Mucosa of descending colon (tissue), 3 donors: ENCODE results near the gene MYO1E. TPM values are rescaled to one million over a fixed set of nuclear protein-coding genes. Genes with fewer than 3 reads are reported as not detected.

Experiments
- ATAC-seq: fragments of 200-7000 bp; cut with Tn5 transposase; one replicate; pipeline ENCODE4 v1.9.1; 2020; ENCODE audit warnings: mild to moderate bottlenecking, moderate library complexity
- DNase-seq, 3 donors: peaks; one replicate each; pipeline ENCODE4 v3.0.0-alpha.2; 2020
- H3K36me3 ChIP-seq: fragments of 200-600 bp; one replicate; pipeline ENCODE4 v1.8.0; 2021; ENCODE audit warnings: low read depth, mild to moderate bottlenecking
- H3K4me1 ChIP-seq: fragments of 200-600 bp; one replicate; pipeline ENCODE4 v1.8.0; 2021; ENCODE audit warnings: low read depth, mild to moderate bottlenecking
- H3K4me3 ChIP-seq: fragments of 200-600 bp; one replicate; pipeline ENCODE4 v1.8.0; 2021; ENCODE audit warnings: mild to moderate bottlenecking
- H3K9me3 ChIP-seq: fragments of 200-600 bp; one replicate; pipeline ENCODE4 v1.8.0; 2021; ENCODE audit warnings: mild to moderate bottlenecking
- CTCF ChIP-seq: fragments of 200-600 bp; IDR thresholded peaks from one replicate; pipeline ENCODE4 v1.8.0; 2022; ENCODE audit warnings: antibody characterized with exemption, mild to moderate bottlenecking
- intact Hi-C, 2 donors: fragments of 100-400 bp; cut with DNase I in 1 of 2; cut with micrococcal nuclease in 1 of 2; formaldehyde crosslinking; loops; one replicate each; pipeline versions ENCODE4 v1.11.0 to v1.11.1; 2022; cut with DNase I, micrococcal nuclease
- total RNA-seq, 3 donors: library from RNA; stranded (reverse); fragmentation: NEBNext Ultra II Directional in 2 of 3; extraction: Animal tissue kit (Norgen Biotek cat#: 25700) in 2 of 3; gene quantifications; one replicate each; pipeline versions ENCODE4 v1.2.1 to v1.2.4, GENCODE V29; 2021 to 2023
- donor health status: DM: no; HTN: no; CAD: no; lungs with moderate emphysema.
- donor health status: DM: no; HTN: no; CAD: no.
- donor health status: DM: no; HTN: yes; CAD: no.

The MYO1E gene
- total RNA-seq, 3 donors from 2014 or later: 189 to 325 (median 283) TPM

- H3K4me3 ChIP-seq: no peak overlapping the region
- H3K36me3 ChIP-seq: no peaks in the 10 kb centered on the region
- H3K9me3 ChIP-seq: no peaks in the 10 kb centered on the region
- no peak for ATAC-seq
- no peak for DNase-seq
- intact Hi-C loops: no loop called here
- H3K4me1 ChIP-seq: no peaks in the 10 kb centered on the region
- TF ChIP-seq CTCF: no peak
Observed at GRCh38 chr15:59196416-59196815, 176.3 kb downstream of the MYO1E start.

GRCh38 chr15:59194639-59195325, 177.9 kb downstream of the MYO1E start:
- no peak for TF ChIP-seq CTCF
- intact Hi-C loops: no loop called here
- Histone ChIP-seq H3K4me3 (no peak overlapping the region), H3K4me1 (no peaks in the 10 kb centered on the region), H3K9me3 (no peaks in the 10 kb centered on the region), H3K36me3 (no peaks in the 10 kb centered on the region)
- DNase-seq: no peak
- ATAC-seq: no peak

GRCh38 chr15:59191855-59192237, 180.8 kb downstream of the MYO1E start:
- Histone ChIP-seq H3K36me3 (no peaks in the 10 kb centered on the region), H3K4me1 (no peaks in the 10 kb centered on the region), H3K4me3 (no peak overlapping the region), H3K9me3 (no peaks in the 10 kb centered on the region)
- TF ChIP-seq CTCF: no peak
- ATAC-seq (peak; percentile 92), DNase-seq (no peak)
- intact Hi-C loops: no loop called here

GRCh38 chr15:59190291-59190690, 182.4 kb downstream of the MYO1E start:
- no peak for DNase-seq
- H3K4me3 ChIP-seq: no peak overlapping the region
- H3K4me1 ChIP-seq: no peaks in the 10 kb centered on the region
- no peak for TF ChIP-seq CTCF
- intact Hi-C loops: no loop called here
- no peaks in the 10 kb centered on the region for H3K36me3 ChIP-seq
- ATAC-seq: no peak
- H3K9me3 ChIP-seq: no peaks in the 10 kb centered on the region

- no peaks in the 10 kb centered on the region for H3K9me3 ChIP-seq
- no peaks in the 10 kb centered on the region for H3K36me3 ChIP-seq
- no peak for ATAC-seq
- no peak for TF ChIP-seq CTCF
- DNase-seq: no peak
- intact Hi-C loops: no loop called here
- H3K4me1 ChIP-seq: no peaks in the 10 kb centered on the region
- H3K4me3 ChIP-seq: no peak overlapping the region
Observed at GRCh38 chr15:59189241-59189640, 183.4 kb downstream of the MYO1E start.

GRCh38 chr15:59186501-59186900, 186.2 kb downstream of the MYO1E start:
- DNase-seq (no peak), ATAC-seq (no peak)
- TF ChIP-seq CTCF: no peak
- H3K9me3 ChIP-seq: peaks cover 6% of the 10 kb centered on the region
- H3K4me1 ChIP-seq: no peaks in the 10 kb centered on the region
- no peak overlapping the region for H3K4me3 ChIP-seq
- intact Hi-C loops: no loop called here
- no peaks in the 10 kb centered on the region for H3K36me3 ChIP-seq
